PC-9 (cell line): ENCODE measurements around the gene VAMP8.

Experiments used
- EZH2 ChIP-seq: fragments of 200-600 bp; sonication (generic); IDR thresholded peaks from 2 replicates; pipeline ENCODE4 v1.8.0; 2017; ENCODE audit warnings: antibody characterized with exemption, low read depth
- TF ChIP-seq, protein P1 (sequence below): fragments of 200-600 bp; sonication (generic); conservative IDR thresholded peaks from 2 replicates; pipeline ENCODE4 v1.6.1; 2017; ENCODE audit warnings: mixed run types, antibody characterized with exemption, mild to moderate bottlenecking, moderate library complexity

DNA sequence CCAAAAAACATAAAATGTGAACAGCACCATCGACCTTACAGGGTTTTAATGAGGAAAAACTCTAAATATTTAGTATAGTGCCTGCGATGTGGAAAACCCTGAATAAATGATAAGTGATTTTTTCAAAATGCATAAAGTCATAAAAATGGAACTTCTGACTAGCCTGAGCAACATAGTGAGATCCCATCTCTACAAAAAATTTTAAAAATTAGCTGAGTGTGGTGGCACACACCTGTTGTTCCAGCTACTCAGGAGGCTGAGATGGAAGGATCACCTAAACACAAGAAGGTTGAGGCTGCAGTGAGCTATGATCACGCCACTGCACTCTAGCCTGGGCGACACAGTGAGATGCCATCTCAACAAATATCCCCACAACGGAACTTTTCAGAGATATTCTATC lies 20.3 kb upstream of the VAMP8 start:
- TF ChIP-seq EZH2 = no peak
- TF ChIP-seq, protein P1, sequence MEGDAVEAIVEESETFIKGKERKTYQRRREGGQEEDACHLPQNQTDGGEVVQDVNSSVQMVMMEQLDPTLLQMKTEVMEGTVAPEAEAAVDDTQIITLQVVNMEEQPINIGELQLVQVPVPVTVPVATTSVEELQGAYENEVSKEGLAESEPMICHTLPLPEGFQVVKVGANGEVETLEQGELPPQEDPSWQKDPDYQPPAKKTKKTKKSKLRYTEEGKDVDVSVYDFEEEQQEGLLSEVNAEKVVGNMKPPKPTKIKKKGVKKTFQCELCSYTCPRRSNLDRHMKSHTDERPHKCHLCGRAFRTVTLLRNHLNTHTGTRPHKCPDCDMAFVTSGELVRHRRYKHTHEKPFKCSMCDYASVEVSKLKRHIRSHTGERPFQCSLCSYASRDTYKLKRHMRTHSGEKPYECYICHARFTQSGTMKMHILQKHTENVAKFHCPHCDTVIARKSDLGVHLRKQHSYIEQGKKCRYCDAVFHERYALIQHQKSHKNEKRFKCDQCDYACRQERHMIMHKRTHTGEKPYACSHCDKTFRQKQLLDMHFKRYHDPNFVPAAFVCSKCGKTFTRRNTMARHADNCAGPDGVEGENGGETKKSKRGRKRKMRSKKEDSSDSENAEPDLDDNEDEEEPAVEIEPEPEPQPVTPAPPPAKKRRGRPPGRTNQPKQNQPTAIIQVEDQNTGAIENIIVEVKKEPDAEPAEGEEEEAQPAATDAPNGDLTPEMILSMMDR = no peak
